ENCODE data around the gene PCDHB6.

GRCh38 chr5:141155540-141156374 lies 5.9 kb downstream of the PCDHB6 start:
- TF ChIP-seq CTCF (IDR thresholded peaks at IDR 0.05; ENCODE audit: low read length): peak; percentile 43
- TF ChIP-seq EZH2phosphoT487 (IDR thresholded peaks at IDR 0.05; ENCODE audit: low read length): no peak
- TF ChIP-seq EZH2 (optimal IDR thresholded peaks at IDR 0.05; ENCODE audit: low read depth, low read length): no peak

Measured in MM.1S (cell line).